Inflammatory macrophage (primary cell): ENCODE data around the gene TMEM247.

Experiments used
- DNase-seq, 2 donors: peaks; one replicate each; pipeline ENCODE4 v3.0.0-alpha.2; 2020 to 2022

Gene TMEM247

GRCh38 chr2:46490521-46491141 is 11.3 kb downstream of the TMEM247 start:
- peak; percentile 29 to 71 for DNase-seq

- DNase-seq = no peak
Observed at GRCh38 chr2:46492301-46492700, 12.9 kb downstream of the TMEM247 start.

DNA sequence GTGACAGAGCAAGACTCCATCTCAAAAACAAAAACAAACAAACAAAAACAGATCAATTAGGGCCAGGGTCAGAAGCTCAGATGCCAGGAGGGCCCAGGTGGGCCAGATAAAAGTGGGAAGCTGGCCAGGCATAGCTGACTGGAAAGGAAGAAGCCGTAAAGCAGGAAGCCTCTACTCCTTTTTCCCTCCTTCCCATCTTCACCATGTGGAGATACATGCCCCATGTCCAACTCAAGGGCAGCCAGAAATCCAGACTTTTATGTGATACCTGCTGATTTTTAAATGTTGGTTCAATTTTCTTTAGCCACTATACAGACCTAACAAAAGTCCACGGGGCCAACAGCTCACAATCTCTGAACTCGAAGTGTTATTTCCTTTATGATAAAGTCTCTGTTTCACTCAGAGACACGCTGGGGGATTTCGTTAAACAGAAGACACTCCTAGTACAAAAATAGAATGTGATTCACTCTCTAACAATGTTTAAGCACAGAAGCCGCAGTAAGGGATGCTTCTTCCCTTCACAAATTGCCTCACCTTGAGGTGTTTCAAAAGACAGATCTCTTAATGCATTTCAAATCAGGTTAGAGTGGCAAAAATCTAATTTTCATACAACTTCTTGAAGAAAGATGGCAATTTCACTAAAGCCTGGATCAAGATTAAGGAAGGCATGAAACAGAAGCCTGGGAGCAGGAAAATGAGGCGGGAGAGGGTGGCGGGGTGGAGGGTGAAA is 14.0 kb downstream of the TMEM247 start:
- DNase-seq = no peak

- DNase-seq = no peak
Observed at GRCh38 chr2:46493971-46494250, 14.5 kb downstream of the TMEM247 start.

- DNase-seq = no peak
Observed at GRCh38 chr2:46494596-46494995, 15.2 kb downstream of the TMEM247 start.

GRCh38 chr2:46495231-46496030 is 16.1 kb downstream of the TMEM247 start:
- no peak for DNase-seq

DNA sequence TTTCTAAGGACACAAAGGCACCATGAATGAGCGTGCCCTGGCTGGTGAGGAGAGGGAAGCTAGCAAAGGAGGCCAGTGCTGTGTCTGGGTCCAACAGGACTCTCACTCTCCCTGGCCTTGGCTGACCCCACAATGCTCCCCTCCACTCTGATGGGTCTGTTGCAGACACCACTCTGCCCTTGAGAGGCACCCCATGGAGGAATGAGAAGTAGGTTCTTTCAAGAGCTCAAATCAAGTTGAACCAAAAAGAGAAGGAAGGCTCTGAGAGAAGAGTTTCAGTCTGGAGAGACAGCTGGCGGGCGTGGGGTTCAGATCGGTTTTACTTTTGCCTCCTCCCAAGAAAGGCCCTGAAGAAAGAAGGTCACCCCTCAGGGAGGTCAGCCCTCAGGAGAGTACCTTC is 18.4 kb downstream of the TMEM247 start:
- DNase-seq = peak; percentile 30 to 37

DNA sequence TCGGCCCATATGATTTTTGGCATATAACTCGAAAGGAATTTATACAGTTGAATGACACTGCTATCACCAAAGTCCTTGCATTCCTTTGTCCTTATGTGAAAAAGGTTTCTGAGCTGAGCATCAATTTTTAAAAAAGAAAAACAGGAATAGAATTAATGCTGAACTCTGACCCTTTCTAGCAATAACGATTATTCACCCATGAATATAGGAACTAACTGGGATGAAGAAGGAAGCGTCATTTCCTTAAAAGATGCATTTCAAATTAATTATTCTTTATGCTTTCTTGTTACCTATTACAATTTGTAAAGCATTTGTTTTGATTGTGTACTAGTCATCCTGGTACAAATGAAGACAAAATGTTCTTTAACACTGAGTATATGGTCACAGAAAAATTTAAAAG is 19.3 kb downstream of the TMEM247 start:
- DNase-seq = peak in 1 of 2 donors; percentile 58

- peak in 1 of 2 donors; percentile 10 for DNase-seq
Observed at GRCh38 chr2:46499392-46499785, 20.0 kb downstream of the TMEM247 start.

- no peak for DNase-seq
Observed at GRCh38 chr2:46500801-46501200, 21.4 kb downstream of the TMEM247 start.

DNA sequence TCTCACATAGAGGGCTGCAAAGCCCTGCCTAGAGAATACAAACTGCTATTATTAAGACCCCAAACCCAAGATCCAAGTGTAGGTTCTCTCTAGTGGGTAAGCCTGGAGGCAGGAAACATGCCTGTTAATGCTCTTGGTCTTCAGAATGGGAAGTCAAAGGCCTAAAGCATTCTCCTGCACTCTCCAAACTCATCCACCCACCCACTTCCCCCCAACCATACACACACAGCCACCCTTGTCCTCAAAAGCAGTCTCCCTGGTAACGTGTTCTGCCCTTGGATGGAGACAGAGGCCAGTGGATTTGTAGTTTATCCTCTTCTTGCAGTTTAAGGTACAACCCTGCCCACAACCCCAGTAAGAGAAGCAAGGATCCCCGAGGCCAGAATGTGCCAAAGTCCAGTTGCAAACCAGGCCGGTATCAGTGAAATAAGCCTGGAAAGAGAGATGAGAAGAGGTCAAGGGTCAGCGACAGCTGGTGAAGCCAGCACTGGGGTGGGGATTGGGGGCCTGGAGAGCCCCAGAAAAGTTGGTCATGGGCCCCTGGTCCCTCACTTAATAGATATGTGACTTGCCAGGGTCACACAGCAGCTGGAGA is 23.0 kb downstream of the TMEM247 start:
- DNase-seq = peak; percentile 45 to 61

GRCh38 chr2:46503686-46504085 is 24.3 kb downstream of the TMEM247 start:
- DNase-seq = no peak

DNA sequence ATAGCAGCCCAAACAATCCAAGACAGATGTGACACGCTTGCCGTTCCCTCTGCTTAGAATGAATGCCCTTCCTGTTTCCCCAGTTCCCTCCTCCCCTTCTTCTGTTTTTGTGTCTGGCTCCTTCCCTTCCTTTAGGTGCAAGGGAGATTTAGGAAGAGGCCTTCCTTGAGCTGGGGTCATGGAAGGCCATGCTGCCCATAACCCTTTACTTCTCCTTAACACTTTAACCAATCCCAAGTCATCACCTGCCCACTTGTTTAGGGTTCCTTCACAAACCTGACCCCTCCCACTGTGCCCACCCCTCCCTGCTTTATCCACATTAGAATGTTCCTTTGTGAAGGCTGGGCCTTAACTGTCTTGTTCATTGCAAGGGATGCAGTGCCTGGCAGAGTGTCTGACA is 24.9 kb downstream of the TMEM247 start:
- peak in 1 of 2 donors; percentile 18 for DNase-seq

GRCh38 chr2:46504685-46505471 is 25.5 kb downstream of the TMEM247 start:
- DNase-seq = no peak

DNA sequence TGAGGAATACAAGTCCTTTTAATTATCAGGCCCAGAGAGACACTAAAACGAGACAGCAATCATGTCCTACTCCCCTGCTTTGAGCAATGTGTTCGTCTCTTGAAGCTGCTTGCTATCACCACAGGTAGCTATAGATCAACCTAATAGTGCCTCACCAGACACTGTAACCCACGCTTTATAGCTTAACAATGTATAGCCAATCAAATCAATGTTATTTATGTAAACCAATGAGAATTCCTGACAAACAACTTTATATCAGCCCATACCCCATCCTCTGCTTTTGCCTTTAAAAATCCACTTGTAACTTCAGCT is 26.1 kb downstream of the TMEM247 start:
- DNase-seq = no peak

DNA sequence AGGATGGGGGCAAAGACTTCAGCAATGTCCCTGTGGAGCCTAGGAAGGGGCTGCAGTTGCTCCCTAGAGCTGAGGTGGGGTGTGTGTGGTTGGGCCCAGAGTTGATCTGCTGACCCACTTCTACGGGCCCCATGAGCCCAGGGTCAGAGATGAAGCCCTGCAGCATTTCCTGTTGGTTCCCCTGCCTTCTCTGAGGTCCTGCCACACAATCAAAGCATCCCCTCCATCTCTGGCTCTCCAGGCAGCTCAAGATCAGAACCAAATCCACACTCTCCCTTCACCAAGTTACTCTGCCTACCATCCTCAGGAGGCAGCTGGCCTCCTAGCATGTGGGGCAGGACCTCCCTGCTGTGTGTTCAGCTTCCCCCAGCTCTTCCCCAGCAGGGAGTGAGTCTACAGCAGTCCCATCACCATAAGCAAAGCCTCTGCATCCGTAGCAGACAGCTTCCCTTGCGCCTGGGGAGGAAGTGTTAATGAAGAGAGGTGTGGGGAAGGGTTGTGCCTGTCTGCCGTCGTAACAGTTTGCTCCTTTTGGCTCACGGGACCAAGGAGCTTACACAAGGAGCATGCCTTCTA is 26.9 kb downstream of the TMEM247 start:
- DNase-seq = peak in 1 of 2 donors; percentile 24

DNA sequence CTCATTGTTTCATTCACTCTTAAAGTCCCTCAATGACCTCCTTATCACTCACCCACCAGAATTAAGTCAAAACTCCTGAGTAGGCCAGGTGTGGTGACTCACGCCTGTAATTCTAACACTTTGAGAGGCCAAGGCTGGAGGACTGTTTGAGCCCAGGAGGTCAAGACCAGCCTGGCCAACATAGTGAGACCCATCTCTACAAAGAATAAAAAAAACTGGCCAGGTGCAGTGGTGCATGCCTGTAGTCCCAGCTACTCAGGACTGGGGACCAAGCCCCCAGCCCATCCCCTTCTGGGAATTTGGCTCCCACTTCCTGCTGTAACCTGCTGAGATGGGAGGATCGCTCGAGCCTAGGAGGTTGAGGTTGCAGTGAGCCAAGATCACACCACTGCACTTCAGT is 28.9 kb downstream of the TMEM247 start:
- DNase-seq = no peak

- DNase-seq = no peak
Observed at GRCh38 chr2:46508759-46509158, 29.4 kb downstream of the TMEM247 start.

DNA sequence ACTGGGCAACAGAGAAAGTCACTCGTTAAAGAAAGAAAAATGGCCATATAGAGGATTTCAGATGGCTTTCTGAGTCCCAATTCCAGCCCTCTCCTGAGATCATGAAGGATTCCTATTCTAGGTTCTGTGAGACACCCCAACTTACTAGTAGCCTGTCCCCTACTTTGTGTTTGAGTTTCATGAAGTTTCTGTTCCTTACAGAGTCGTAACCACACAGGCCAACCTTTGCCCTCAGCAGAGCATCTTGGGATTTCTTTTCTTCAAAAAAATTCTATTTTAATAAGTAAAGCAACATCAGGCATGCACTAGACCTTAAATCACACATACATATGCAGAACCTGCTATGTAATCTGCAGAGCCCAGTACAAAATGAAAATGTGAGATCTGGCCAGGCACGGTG is 30.4 kb downstream of the TMEM247 start:
- no peak for DNase-seq

- peak; percentile 29 to 55 for DNase-seq
Observed at GRCh38 chr2:46510598-46511177, 31.3 kb downstream of the TMEM247 start.

GRCh38 chr2:46512185-46512584 is 32.8 kb downstream of the TMEM247 start:
- no peak for DNase-seq

GRCh38 chr2:46514738-46515137 is 35.4 kb downstream of the TMEM247 start:
- no peak for DNase-seq
